Skeletal muscle satellite cell (primary cell): ENCODE data around the gene TRAPPC2L.
A peak's percentile ranks its signal among the peaks of the same experiment; 100 is the strongest.

ENCODE experiments used
- H3K27me3 ChIP-seq: 2 replicates; pipeline ENCODE4 v1.7.0; 2013; ENCODE audit warnings: low read length; ENCODE audit not compliant: control insufficient read depth, insufficient read depth
- H3K36me3 ChIP-seq: 2 replicates; pipeline ENCODE4 v1.7.0; 2013; ENCODE audit warnings: mild to moderate bottlenecking, control low read depth, low read length; ENCODE audit not compliant: insufficient read depth
- H3K4me1 ChIP-seq: 2 replicates; pipeline ENCODE4 v1.7.0; 2013; ENCODE audit warnings: low read length; ENCODE audit not compliant: control insufficient read depth, insufficient read depth
- H3K4me2 ChIP-seq: 2 replicates; pipeline ENCODE4 v1.7.0; 2013; ENCODE audit warnings: mild to moderate bottlenecking, low read length
- H3K4me3 ChIP-seq: 2 replicates; pipeline ENCODE4 v1.7.0; 2013; ENCODE audit warnings: low read length
- H3K9ac ChIP-seq: 2 replicates; pipeline ENCODE4 v1.7.0; 2013; ENCODE audit warnings: mild to moderate bottlenecking, low read depth, low read length, moderate library complexity
- H3K9me3 ChIP-seq: replicated peaks from 2 replicates; pipeline ENCODE4 v1.7.0; 2013; ENCODE audit warnings: mild to moderate bottlenecking, control low read depth, low read length

TRAPPC2L gene

DNA sequence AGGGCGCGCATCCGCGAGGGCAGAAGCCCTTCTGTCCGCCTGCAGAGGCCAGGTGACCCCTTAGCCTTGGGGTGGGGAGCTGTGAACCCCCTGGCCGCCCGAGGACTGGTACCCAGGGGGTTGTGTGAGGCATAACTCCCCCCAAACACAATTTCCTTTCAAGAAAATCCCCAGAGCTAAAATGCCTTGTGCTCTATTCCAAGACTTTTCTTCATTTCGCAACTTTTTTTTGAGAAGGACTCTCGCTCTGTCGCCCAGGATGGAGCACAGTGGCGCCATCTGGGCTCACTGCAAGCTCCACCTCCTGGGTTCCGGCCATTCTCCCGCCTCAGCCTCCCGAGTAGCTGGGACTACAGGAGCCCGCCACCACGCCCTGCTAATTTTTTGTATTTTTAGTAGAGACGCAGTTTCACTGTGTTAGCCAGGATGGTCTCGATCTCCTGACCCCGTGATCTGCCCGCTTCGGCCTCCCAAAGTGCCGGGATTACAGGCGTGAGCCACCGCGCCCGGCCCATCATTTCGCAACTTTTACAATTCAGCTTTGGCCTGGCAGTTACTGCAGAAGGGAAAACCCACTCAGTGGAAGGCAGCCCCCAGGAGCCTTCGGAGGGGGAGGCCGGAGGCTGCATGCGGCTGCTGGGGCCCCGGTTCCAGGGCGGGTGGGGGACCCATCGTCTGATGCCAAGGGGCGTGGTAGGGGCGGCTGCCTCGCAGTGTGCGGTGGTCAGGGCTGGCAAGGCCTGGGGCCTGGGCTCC, 44.2 kb upstream of the TRAPPC2L start:
- peak overlapping the region; percentile 83 for H3K4me3 ChIP-seq
- peak overlapping the region; percentile 95 for H3K4me2 ChIP-seq
- H3K36me3 ChIP-seq, result peaks cover 21% of the 10 kb centered on the region
- peaks cover 26% of the 10 kb centered on the region for H3K4me1 ChIP-seq
- H3K9ac ChIP-seq, result peak overlapping the region; percentile 97
- H3K27me3 ChIP-seq, result no peaks in the 10 kb centered on the region
- H3K9me3 ChIP-seq, result no peaks in the 10 kb centered on the region

DNA sequence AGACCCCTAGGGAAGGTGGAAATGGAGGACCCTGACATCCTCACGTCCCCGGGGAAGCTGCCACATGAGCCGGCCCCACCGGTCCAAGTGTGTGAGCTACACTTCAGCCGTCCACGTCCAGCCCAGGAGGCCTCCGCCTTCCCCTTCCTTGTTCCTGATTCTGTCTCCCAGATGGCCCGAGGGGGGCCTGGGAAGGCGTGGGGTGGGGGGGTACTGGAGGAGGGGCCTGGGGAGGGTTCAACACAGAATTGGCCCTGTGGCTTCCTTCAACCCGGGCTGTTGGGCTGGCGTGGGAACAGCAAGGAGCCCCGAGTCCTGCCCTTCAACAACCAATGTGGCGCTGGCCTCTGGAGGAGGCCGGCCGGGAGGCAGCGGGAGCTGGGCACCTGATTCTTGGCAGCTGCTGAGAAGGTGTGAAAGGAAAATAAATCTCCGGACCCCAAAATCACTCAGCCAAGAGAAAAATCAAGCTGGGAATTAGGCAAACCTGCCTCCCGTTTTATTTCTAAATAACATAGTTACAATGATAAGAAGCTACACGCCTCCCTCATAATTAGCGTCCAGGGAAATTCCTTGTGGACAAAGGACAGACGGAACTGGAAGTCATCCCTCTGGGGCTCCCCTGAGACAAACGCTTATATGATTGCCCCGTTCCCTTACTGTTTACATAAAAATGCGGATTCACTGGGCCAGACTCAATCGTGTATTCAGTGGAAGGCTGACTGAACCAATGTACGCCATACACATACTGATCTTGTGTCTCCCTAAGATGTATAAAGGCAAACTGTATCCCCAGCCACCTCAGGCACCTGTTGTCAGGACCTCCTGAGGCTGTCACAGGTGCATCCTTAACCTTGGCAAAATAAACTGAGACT, 43.4 kb upstream of the TRAPPC2L start:
- H3K27me3 ChIP-seq, result no peaks in the 10 kb centered on the region
- H3K4me3 ChIP-seq, result no peak overlapping the region
- H3K36me3 ChIP-seq, result peaks cover 13% of the 10 kb centered on the region
- no peaks in the 10 kb centered on the region for H3K9me3 ChIP-seq
- no peak overlapping the region for H3K4me2 ChIP-seq
- no peak overlapping the region for H3K9ac ChIP-seq
- H3K4me1 ChIP-seq, result peaks cover 26% of the 10 kb centered on the region

DNA sequence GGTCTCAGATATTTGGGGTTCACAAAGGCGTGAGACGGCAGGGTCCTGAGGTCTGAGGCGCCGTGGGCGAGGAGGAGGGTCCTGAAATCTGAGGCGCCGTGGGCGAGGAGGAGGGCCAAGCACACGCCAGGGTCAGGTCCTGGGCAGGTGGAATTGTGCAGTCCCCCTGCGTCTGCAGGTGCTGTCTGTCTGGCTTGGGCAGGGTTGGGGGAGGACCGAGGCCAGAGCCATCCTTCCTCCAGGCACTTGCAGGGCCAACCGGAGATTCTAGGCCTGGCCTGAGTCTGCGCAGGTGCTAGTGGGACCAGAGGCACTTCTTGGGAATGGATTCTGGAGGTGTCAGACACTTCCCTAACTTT, 42.8 kb upstream of the TRAPPC2L start:
- H3K36me3 ChIP-seq, result peaks cover 11% of the 10 kb centered on the region
- no peak overlapping the region for H3K4me3 ChIP-seq
- H3K9ac ChIP-seq, result no peak overlapping the region
- H3K27me3 ChIP-seq, result no peaks in the 10 kb centered on the region
- no peaks in the 10 kb centered on the region for H3K9me3 ChIP-seq
- no peak overlapping the region for H3K4me2 ChIP-seq
- peaks cover 26% of the 10 kb centered on the region for H3K4me1 ChIP-seq

DNA sequence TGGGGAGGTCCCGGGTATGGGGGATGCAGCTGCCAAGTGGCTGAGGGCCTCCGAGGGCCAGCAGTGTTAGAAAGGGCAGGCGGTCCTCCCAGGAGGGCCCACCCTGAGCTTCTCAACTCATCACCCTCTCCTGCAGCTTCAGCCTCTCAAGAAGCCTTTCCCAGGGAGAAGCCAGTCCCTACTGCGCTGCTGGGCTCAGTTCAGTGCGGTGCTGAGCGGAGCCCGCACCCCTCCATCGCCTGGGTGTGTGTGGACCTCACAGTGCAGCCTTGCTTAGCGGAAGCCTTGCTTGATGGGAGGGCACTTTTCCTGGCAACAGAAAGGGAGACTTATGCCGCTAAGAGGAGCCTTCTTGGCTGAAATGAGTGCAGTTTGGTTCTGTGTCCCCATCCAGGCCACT, 41.7 kb upstream of the TRAPPC2L start:
- Histone ChIP-seq H3K9me3 (no peaks in the 10 kb centered on the region), H3K4me3 (no peak overlapping the region), H3K9ac (no peak overlapping the region), H3K27me3 (no peaks in the 10 kb centered on the region), H3K4me1 (peaks cover 19% of the 10 kb centered on the region), H3K4me2 (no peak overlapping the region), H3K36me3 (no peaks in the 10 kb centered on the region)

DNA sequence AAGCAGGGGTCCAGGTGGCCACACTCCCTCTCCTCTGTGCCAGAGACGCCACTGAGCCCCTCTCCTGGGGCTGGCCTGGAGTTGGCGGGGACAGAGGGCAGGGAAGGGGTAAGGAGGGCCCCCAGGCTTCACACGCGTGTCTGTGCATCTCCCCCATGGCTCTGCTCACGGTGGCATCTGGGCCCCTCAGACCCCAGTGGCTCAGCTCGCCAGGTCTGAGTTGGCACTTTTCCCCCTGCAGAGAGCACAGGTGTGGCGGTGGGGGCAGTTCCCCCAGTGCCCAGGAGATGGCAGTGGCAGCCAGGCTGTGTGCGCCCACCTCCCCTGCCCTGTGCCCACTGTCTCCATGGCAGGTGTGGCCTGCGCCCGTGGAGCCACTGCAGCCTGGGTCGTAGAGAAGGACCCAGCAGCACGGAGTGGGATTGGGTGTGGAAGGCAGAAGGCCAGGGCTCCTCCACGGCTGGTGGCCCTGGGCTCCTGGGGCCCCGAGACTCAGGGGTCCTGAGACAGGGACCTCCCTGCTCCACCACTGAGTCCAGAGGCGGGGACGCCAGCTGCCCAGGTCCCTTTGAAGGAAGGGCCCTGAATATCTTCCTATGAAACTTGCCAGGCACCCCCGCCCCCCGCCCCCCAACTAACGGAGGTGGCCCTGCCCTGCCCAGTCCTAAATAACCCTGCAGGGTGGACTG, 40.9 kb upstream of the TRAPPC2L start:
- Histone ChIP-seq H3K4me1 (peaks cover 11% of the 10 kb centered on the region), H3K4me2 (no peak overlapping the region), H3K9me3 (no peaks in the 10 kb centered on the region), H3K36me3 (no peaks in the 10 kb centered on the region), H3K4me3 (no peak overlapping the region), H3K9ac (no peak overlapping the region), H3K27me3 (no peaks in the 10 kb centered on the region)

DNA sequence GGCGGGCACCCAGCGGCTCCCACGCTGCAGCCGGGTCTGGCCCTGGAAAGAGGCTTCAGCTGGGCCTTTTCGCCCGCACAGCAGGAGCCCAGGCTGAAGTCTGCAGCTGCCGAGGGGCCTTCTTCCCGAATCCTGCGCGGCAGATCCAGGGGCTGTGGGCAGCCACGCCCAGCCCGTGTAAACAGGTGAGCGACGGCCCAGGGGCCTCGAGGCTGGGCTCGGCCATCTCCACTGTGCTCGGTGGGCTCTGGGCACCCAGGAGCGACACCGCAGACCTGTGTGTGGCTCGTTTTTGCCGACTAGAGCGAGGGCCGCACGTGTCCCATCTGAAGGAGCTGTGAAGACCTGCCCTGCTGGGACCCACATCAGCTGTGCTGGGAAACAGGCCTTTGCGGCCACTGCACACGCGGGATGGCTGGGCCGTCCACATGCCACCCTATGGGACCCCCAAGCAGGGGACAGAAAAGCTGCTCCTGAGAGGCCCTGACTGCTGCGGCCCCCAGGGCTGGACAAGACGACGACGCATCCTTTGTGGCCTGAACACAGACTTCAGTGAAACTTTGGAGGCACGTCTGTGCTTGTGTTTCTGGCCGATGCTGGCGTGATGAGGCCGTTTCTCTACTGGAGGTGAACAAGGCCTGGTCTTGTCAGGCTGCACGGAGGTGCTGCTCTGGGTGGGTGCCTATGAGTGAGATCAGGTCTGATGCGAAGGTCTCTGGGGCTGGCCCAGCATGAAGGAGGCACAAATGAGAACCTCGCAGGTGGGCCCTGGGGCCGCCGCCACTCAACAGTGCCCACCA, 40.0 kb upstream of the TRAPPC2L start:
- H3K4me3 ChIP-seq, result no peak overlapping the region
- no peak overlapping the region for H3K9ac ChIP-seq
- H3K4me1 ChIP-seq, result peaks cover 9% of the 10 kb centered on the region

DNA sequence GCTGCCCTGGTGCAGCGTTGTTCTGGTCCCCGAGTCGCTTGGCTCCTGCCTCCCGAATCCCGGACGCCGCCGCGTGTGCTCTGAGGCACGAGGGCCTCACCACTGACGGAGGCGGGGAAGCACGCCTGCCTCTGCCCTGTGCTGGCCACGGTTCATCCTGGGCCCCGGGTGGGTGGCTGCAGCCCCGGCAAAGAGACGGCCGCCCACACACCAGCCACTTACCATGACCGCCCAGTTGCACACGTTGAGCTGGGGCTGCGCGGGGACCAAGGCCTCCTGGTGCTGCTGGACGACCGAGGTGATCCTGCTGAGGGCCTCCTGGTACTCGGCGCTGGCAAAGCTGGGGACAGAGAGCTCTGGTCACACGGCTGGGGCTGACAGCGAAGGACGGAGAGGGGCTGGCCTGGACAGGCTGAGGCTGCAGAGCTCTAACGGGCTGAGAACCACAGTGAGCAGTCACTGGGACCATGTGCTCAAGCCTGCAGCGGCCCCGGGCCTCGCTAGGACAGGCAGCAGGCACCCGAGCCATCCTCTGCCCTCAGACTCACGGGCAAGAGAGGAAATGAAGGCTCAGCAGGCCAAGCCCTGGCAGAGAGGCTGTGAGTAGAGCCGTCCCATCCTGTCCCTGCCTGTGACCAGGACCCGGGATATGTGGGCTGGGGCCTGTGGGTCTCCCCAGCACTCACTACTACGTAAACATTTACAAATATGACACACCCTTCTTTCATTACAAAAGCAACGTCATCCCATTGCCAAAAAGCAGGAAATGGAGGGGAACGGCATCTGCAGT, 38.9 kb upstream of the TRAPPC2L start:
- H3K4me1 ChIP-seq, result peaks cover 2% of the 10 kb centered on the region
- peaks cover 9% of the 10 kb centered on the region for H3K36me3 ChIP-seq
- no peaks in the 10 kb centered on the region for H3K9me3 ChIP-seq
- H3K9ac ChIP-seq, result no peak overlapping the region
- no peak overlapping the region for H3K4me3 ChIP-seq
- no peaks in the 10 kb centered on the region for H3K27me3 ChIP-seq
- no peak overlapping the region for H3K4me2 ChIP-seq

More for the DNA sequence above, 40.0 kb upstream of the TRAPPC2L start:
- Histone ChIP-seq H3K4me2 (no peak overlapping the region), H3K36me3 (peaks cover 4% of the 10 kb centered on the region), H3K9me3 (no peaks in the 10 kb centered on the region), H3K27me3 (no peaks in the 10 kb centered on the region)

DNA sequence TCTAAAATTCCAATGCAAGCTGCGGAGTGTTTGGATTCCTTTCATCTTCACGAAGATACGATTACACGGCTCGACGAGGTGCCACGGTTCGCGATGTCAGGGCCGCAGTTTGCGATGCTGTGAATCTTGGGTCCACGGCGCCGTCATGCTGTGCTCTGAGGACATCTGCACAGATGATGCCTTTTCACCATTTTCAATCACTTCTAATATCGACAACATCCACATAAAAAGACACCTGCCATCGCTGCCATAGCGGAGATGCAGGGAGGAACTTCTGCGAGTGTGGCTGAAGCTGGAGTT, 38.4 kb upstream of the TRAPPC2L start:
- Histone ChIP-seq H3K9me3 (no peaks in the 10 kb centered on the region), H3K4me3 (no peak overlapping the region), H3K4me2 (no peak overlapping the region), H3K4me1 (no peaks in the 10 kb centered on the region), H3K9ac (no peak overlapping the region), H3K36me3 (peaks cover 9% of the 10 kb centered on the region), H3K27me3 (no peaks in the 10 kb centered on the region)

DNA sequence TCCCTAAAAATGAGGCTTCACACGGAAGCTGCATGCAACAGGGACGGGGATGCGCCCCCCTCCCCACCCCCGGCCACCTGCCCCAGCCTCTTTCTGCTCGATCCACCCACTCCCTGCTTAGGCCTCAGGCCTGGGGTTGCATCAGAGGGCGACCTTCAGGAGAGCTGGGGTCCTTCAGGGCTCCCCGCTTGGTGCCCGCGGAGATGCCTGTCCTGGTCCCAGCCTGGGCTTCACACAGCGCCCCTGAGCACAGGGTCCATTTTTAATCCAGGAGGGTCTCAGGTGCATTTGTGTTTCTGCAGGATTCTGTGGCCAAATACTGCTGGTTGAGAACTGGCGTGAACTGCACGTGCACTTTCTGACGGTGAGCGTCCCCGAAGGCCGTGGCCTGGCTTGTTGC, 37.8 kb upstream of the TRAPPC2L start:
- peaks cover 9% of the 10 kb centered on the region for H3K36me3 ChIP-seq
- no peak overlapping the region for H3K9ac ChIP-seq
- H3K27me3 ChIP-seq, result no peaks in the 10 kb centered on the region
- H3K4me1 ChIP-seq, result no peaks in the 10 kb centered on the region
- no peaks in the 10 kb centered on the region for H3K9me3 ChIP-seq
- H3K4me2 ChIP-seq, result no peak overlapping the region
- no peak overlapping the region for H3K4me3 ChIP-seq

DNA sequence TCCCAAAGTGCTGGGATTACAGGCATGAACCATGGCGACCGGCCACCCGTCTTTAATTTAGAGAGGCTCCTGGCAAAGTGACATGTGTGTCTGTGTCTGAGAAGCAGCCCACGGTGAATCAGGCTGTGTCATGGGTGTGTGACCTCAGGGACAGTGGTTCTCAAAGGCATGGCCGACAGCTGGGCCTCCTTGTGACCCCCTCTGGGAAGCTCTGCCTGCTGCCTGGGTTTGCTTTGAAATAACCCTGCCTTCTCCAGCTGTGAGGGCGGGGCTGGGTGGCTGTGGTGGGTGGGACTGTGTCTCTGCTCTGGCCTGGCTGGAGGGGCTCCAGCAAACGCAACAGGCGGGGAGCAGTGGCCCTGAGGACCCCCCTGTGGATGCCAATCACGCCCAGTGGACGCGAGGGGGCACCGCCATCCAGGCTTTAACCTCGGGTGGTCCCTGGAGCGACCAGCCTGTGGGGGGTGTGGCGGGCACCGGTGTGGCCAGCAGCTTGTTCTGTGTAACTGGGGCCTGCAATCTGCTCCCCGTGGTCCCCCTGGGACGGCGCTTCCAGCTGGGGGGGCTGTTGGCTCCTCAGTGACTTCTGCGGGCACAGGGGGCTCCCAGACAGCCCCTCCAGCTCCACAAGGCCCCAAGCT, 36.4 kb upstream of the TRAPPC2L start:
- H3K4me2 ChIP-seq, result no peak overlapping the region
- H3K9ac ChIP-seq, result no peak overlapping the region
- no peaks in the 10 kb centered on the region for H3K27me3 ChIP-seq
- H3K9me3 ChIP-seq, result no peaks in the 10 kb centered on the region
- H3K36me3 ChIP-seq, result peaks cover 9% of the 10 kb centered on the region
- H3K4me3 ChIP-seq, result no peak overlapping the region
- H3K4me1 ChIP-seq, result no peaks in the 10 kb centered on the region
